GM18873 (cell line): ENCODE measurements around the gene PGF.
"Not testable (repeated sequence)": the region's sequence is repeated elsewhere in the genome, so short reads cannot be mapped to it uniquely, and the experiment has no call there.

Experiments
- ATAC-seq: cut with Tn5 transposase; IDR thresholded peaks from one replicate; pipeline ENCODE4 v1.9.1; 2021; ENCODE audit warnings: mild to moderate bottlenecking, moderate library complexity, moderate number of reproducible peaks; ENCODE audit not compliant: unreplicated experiment, low FRiP score

The PGF gene

DNA sequence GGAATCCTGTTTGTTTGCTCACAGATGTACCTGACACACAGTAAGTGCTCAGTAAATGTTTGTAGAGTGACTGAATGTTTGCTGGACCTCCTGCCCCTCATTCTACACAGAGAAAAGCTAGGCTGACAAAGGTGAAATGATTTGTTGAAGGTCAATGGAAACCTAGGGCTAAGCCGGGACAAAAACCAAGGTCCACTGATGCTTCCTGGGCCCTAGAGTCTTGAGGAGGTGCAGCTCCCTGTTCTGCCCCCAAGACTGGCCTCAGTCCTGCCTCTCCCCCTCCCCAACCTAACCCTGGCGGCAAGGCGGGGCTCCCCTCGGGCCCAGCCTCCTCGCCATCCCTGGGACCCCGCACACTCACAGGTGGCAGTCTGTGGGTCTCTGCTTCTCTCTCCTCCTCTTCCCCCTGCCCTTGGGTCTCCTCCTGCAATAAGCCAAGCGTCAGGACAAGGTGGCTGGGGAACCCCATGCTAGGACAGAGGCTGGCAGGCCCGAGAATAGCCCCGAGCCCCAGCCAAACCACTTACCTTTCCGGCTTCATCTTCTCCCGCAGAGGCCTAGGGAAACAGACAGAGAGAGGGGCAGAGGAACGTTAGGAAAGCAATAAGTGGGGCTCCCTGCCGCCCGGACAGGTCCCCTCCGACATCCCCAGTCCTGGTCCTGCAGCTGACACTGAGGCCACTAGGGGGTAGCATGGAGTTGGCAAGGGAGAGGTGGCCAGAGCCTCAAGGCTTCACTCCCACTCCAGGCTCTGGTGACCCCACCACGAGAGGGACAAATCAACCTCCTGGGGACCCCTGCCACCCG, 9.3 kb downstream of the PGF start:
- ATAC-seq = no peak

DNA sequence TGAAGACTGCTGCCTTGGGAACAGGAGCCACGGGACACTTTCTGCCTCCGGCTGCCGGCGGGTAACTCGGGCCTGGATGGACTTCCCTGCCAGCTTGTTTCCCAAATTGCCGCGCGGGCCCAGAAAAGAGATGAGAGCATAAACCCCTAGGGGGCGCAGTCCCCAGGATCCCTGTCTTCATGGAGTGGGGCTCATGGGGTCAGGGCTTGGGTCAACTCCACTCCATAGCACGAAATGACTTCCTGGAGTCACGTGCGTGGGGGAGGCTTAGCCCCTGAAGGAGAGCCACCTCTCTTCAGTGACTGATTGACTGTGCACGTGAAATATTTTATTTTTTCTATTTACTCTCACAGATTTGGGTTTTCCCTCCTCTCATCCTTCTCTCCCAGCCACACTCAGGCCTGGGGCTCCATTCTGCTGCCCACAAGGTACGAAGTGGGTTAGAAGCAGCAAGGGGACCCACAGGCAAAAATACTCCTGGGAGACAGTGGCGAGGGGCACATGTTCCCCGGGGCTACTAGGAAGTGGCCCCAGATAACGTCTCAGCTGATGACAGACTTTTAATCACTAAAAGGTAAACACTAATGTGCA, 10.0 kb downstream of the PGF start:
- no peak for ATAC-seq

DNA sequence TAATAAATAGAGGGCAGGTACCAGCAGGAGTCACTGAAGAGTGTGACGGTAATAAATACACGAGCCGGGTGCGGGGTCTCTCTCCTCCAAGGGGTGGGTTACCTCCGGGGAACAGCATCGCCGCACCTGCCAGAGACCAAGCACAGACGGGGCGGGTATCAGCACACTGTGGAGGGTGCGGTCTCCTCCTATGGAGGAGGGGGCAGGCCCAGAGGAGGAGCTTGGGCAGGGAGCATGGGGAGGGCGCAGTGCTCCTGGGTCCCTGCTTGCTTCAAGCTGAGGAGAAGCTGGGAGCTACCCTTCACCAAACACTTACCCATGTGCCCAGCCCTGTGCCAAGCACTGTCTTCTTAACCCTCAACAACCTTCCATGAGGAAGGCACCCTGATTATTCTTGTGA, 12.8 kb downstream of the PGF start:
- ATAC-seq = no peak

DNA sequence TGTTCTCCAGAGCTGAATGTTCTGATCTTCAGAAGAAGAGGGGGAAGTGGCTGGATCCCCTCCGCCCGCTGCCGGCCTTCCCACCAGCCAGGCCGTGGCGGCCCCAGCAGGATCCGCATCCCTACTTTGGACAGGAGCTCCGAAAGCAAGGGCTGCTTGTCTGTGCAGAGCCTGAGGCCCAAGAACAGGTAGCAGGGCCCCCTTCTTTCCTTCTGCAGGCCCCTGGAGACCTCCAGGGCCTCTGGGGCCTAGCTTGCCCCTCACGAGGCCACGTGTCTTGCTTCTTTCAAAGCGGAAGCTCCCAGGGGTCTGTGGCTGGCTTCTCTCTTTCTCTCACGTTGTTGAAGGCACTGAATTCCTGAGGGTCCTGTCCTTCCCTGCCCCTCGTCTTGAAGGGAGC, 13.2 kb downstream of the PGF start:
- ATAC-seq = no peak

DNA sequence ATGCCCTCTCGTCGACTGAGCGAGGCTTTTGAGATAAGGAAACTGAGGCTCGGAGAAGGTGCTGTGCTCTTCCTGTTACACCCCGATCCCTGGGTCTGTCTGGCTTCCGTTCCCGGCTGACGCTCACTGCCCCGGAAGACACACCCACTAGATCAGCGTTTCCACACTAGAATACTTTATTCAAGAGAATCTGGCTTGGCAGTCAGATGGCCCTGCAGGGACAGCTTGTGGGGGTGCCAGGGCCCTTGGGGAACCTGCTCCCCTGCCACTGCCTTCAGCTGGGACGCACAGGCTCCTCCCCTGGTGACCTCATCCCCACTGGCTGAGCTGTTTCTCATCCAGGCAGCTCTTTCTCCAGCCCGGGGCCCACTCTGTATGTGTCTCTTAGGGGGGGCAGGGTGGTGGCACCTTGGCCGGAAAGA, 13.7 kb downstream of the PGF start:
- no peak for ATAC-seq

DNA sequence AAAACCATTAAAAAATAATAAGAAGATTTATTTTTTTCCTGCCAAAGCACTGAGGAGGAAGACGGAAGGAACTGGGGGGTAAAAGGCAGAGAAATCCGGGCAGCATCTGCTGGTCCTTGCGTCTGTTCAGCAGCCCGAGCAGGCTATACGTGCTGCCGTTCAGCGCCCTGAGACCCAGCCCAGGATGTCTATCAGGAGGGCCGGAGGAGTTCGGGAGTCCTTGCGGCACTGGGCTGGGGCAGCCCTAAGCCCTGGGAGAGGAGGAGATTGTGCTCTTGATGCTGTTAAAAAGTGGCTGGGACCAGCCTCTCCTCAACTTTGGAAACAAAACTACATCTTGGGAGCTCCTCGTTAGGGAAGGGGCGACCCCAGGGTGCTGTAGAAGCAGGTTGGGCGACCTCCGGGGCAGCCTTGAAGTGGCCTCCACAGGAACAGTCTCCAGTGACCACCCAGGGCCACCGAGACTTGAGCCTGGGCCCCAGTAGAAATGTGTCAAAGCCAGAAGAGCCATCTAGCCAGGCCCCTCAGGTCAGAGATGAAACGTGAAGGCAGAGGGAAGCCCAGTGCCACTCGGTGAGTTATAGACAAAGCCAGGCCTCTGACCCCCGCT, 14.3 kb downstream of the PGF start:
- ATAC-seq = no peak

DNA sequence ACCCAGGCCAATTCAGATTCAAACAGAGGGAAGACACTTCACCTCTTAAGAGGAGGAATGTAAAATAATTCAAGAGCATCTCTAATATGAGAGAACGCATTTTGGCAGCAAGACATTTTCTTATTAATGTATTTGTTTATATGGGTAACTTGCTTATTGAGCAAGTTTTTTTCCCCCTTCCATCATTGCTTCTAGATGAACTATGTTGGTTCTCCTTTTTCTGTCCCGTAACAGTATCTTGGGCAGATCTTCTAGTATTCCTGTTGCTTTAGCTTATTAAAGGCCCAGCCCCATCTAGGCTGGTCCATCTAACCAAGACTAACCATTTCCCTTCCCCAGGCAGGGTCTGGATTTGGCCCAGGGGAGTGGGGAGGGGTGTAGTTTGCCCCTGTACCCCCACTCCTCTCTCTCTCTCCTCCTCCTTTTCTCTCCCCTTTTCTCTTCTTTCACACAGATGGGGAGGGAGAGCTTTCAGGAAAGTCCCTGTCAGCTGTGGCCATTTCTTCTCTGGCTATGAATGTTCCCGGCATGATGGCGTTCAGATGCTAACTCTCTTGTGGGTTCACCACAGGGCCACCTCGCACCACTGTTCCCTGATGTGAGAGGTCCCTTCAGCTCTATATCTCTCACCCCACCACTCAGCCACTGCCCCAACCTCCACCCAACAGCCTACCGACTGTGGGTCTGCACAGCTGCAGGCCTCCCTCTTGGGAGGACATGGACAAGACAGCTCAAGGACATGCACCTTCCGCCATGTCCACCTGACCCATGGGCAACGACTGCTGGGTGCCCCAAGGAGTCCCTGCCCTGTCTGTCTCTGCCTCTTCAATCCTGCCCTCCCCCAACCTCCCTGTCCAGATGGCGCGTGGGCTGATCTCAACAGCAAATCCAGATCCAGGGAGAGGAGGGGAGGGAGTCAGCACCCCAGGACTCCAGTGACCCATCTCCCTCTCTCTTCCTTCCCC, 16.6 kb downstream of the PGF start:
- ATAC-seq = no peak

DNA sequence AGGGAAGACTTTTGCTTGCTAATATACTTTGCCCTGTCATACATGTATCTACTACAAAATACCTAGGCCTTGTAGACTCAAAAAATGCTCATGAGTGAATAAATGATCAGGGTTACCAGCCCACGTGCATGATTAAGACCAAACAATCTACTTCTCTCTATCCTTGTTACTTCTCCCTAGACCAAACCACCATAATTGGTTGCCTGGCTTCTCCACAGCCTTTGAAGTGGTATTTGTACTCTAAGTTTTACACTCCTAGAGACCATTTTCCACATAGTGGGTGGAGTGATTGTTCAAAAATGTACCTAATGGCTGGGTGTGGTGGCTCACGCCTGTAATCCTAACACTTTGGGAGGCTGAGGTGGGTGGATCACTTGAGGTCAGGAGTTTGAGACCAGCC, 18.2 kb downstream of the PGF start:
- no peak for ATAC-seq

DNA sequence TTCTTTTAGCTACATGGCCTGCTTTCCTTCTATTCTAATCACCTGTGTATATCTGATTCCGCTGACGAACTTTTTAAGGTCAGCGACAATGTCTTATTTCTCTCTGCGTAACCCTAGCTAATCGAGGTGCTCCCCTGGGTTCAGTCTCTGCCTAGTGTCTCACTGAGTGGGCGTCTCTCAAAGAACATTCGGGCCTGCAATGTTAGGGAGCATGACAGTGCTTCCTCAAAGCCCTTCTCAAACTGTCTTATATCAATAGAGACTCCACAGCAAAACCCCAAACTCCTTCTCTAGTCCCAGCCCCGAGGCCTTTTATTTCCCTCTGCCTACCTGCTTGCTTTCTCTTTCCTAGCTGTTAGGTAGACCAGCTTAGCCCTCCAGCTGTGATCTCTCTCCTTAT, 18.7 kb downstream of the PGF start:
- no peak for ATAC-seq

DNA sequence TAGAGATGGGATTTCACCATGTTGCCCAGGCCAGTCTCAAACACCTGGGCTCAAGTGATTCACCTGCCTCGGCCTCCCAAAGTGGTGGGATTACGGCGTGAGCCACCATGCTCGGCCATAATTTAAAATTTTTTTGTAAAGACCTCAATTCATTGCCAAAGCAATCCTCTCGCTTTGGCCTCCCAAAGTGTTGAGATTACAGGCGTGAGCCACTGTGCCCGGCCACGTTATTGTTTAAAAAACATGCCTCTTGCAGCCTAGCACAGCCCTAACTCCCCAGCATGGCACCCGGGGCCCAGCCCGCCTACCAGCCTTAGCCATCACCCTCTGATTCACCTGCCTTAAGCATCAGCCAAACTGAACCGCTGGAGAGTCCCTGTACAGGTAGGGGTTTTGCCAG, 19.2 kb downstream of the PGF start:
- ATAC-seq = no peak

DNA sequence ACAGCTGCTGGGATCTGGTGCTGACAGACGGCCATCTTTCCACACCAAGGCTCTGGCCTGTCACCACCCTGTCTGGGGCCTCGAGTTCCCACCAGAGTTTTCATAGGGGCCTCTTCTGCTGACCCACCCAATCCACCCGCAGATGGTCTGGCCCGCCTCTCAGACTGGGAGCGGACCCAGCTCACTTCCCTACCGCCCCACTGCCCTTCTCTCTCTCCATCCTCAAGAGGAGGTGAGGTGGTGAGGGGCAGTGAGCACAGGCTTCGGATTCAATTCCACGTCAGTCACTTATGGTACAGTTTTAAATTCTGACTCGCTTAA, 20.1 kb downstream of the PGF start:
- ATAC-seq = no peak

DNA sequence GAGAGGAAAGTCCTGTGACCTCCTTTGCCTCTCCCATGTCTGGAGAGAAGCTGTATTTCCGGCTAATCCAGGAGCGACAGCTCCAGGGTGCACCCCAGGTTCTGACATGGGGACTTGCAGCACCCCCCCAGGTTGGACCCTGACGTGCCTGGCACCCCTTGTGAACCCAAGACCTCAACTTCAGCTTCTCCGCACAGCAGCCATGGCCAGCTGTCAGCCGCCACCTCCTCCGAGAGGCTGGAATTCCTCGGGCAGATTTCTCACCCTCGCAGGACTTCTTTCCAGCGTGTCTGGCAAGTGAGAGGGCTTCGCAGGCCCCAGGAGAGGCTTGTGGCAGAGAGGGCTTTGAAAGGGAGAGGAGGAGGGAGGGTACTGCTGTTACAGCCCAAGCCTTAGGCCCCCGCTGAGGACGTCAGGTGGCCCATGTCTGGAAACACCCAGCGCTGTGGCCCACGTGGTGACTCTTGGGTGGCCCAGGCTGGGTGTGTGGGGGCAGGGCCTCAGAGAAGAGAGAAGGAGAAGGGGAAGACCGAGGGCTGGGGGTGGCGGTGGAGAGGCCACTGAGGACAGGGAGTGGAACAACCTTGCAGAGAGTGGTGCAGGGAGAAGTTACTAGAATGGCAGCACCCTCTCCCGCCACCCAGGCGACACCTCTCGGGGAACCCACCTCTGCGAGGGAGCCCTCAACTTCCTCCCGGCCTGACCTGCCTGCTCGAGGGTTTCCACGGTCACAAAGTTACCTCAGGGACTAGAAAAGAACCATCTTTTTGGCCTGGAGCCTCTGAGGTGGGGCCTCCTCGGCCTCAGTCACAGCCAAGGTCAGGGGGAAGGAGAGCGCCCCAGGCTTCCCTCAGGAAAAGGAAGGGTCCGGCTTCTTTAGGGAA, 20.7 kb downstream of the PGF start:
- no peak for ATAC-seq

DNA sequence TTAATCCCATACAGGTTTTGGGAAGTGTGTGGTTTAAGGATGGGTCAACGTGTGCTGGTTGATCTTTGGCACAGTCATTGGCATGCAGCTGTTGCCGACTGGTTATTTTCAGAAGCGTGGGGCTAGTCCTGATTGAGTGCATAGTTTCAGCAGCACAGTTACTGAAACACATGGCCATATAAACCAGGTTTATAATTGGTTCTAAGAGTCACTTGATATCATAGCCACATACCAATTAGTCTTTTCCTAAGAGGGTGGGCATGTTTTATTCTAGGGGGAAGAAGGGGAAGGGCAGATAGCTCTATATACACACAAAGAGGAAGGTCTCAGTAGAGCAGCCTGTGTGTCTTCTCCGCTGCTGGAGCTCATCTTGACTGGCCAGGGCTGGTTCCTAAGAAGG, 21.4 kb downstream of the PGF start:
- no peak for ATAC-seq

DNA sequence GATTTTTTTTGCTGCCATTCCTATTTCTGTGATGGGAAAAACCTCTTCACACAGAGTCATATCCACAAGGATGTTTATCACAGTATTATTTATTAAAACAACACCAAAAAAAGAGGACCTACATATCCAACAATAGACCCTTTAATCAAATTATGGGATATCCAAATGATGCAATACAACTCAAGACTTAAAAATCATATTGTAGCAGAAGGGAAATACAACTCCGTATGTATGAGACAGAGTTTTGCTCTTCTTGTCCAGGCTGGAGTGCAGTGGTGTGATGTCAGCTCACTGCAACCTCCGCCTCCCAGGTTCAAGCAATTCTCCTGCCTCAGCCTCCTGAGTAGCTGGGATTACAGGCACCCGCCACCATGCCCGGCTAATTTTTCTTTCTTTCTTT, 22.5 kb downstream of the PGF start:
- not testable (repeated sequence) for ATAC-seq

DNA sequence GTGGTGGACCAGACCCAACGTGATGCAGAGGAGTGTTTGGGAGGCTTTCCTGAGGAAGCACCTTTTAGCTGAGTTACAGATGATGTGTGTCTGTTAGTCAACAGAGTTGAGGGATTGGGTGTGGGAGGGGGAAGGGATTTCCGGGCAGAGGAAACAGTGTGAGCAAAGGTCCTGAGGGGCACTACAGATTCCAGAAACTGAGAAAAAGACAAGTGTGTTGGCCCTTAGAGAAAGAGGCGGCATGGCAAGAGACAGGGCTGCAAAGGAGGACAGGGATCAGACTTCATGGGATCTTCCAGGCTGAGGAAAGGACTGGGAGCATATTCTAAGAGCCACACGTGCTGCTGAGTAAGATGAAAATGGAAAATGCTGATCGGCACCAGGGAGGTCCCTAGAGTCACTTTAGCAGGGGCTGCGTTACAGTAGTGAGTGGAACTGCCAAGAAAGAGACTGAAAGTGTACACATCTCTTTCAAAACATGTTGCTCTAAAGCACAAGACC, 22.9 kb downstream of the PGF start:
- ATAC-seq = no peak

DNA sequence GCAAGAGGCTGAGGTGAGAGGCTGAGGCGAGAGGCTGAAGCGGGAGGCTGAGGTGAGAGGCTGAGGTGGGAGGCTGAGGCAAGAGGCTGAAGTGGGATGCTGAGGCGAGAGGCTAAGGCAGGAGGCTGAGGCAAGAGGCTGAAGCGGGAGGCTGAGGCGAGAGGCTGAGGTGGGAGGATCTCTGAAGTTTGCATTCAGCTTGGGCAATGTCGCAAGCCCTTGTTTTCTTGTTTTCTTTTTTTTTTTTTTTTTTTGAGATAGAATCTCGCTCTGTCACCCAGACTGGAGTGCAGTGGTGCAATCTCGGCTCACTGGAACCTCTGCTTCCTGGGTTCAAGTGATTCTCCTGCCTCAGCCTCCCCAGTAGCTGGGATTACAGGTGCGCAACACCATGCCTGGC, 23.7 kb downstream of the PGF start:
- not testable (repeated sequence) for ATAC-seq

DNA sequence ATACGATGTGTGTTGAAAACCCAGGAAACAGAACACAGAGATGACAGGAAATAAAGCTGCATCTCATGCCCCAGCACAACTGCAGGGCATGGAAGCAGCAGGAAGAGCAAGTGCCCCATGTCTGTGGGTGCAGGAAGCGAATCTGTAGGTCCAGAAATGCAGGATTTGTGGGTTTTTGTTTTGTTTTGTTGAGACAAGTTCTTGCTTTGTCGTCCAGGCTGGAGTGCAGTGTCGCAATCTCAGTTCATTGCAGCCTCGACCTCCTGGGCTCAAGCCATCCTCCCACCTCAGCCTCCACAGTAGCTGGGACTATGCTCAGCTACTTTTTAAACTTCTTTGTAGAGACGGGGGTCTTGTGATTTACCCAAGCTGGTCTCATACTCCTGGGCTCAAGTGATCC, 26.2 kb downstream of the PGF start:
- ATAC-seq = no peak

DNA sequence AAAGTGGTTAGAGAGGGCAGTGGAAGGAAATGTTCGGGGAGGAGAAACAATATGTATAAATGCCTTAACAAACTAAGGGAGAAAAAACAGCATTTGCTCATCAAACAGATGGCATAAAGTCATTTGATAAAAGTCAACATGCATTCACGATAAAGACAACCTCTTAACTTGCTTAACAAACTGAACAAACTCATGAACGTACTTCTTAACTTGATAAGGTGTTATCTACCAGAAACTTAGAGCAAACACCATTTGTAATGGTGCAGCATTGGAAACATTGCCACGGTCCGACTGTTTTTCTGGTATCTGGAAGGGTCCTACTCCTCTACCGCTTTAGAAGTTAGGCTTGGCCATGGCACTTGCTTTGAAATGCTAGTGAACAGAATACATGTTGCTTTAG, 28.2 kb downstream of the PGF start:
- no peak for ATAC-seq

DNA sequence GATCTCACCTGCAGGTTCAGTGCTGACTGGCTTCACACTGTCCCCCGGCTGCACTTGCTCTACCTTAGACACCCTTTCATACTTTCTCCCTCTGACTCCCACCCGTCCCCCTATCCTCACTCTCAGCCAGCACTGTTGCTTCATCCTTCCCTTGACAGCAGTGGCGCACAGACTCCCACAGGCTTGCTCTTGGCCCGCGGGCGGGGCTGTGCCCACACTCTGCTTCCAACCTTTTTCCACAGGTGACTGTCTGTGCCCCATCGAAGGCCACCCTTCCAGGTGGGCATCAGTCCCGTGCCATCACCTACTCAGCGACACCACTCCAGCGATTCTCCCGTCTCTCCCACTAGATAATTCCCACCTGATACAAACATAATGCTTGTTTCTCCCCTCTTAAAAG, 31.3 kb downstream of the PGF start:
- no peak for ATAC-seq
